ENCODE measurements around the gene HELZ2. TPM values are rescaled to one million over a fixed set of nuclear protein-coding genes. Genes with fewer than 3 reads are reported as not detected.

HELZ2 gene
- total and polyA plus RNA-seq, 2 donors (not counting 1 experiment from before 2014, with no cell fraction given) = 3.3 to 47.6 TPM

- H3K27ac ChIP-seq (ENCODE audit: insufficient read depth, low read length) = no peak overlapping the region
- TF ChIP-seq CTCF (conservative IDR thresholded peaks at IDR 0.05 in 1 of 2, IDR thresholded peaks at IDR 0.05 in 1 of 2; ENCODE audit: low read depth in 1 of 2, low read length in 2 of 2) (no peak), EZH2 (IDR thresholded peaks at IDR 0.05; ENCODE audit: low read length, missing control alignments) (no peak)
- no peak overlapping the region for H2AFZ ChIP-seq (ENCODE audit: low read length)
Observed at GRCh38 chr20:63539441-63540370, 34.3 kb downstream of the HELZ2 start.

DNA sequence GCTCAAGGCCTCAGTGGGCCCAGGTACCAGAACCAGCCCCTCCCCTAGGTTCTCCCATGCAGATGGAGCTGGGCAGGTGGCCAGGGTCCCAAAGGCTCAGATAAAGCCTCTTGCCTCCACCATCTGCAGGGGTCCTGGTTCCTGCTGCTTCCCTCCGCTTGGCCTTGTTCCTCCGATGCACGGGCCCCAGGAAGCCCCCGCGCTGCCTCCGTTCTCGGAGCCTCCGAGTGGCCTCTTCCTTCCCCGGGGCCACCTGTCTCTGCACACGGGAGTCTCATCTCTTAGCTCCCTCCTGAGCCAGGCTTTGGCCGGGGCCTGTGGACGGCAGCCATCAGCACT is 35.0 kb downstream of the HELZ2 start:
- Histone ChIP-seq H3K9me3 (ENCODE audit: control insufficient read depth, insufficient read depth, low read depth, low read length) (no peaks in the 10 kb centered on the region), H3K36me3 (ENCODE audit: control insufficient read depth, insufficient read depth, low read length) (no peaks in the 10 kb centered on the region), H3K4me3 (replicated peaks in 1 of 4; ENCODE audit: control extremely low read depth in 1 of 4, insufficient read depth in 1 of 4, low read depth in 3 of 4, low read length in 4 of 4) (no peak overlapping the region), H3K79me2 (ENCODE audit: control insufficient read depth, insufficient read depth, low read length) (no peaks in the 10 kb centered on the region), H3K4me2 (ENCODE audit: extremely low read depth, insufficient read depth, low read length) (no peak overlapping the region), H4K20me1 (ENCODE audit: control insufficient read depth, extremely low read depth, insufficient read depth, low read length) (no peaks in the 10 kb centered on the region), H2AFZ (ENCODE audit: low read length) (no peak overlapping the region), H3K27ac (ENCODE audit: insufficient read depth, low read length) (no peak overlapping the region), H3K9ac (ENCODE audit: insufficient read depth, low read length) (no peak overlapping the region), H3K4me1 (ENCODE audit: control insufficient read depth, extremely low read depth, insufficient read depth, low read length) (peaks cover 5% of the 10 kb centered on the region), H3K27me3 (ENCODE audit: control insufficient read depth, insufficient read depth, low read length) (no peaks in the 10 kb centered on the region)
- no peak for DNase-seq (ENCODE audit: low read depth in 2 of 2)
- no peak for TF ChIP-seq EZH2 (IDR thresholded peaks at IDR 0.05; ENCODE audit: low read length, missing control alignments)
- TF ChIP-seq CTCF (conservative IDR thresholded peaks at IDR 0.05 in 1 of 2, IDR thresholded peaks at IDR 0.05 in 1 of 2; ENCODE audit: low read depth in 1 of 2, low read length in 2 of 2) = no peak

More at GRCh38 chr20:63539441-63540370, 34.3 kb downstream of the HELZ2 start:
- Histone ChIP-seq H3K9me3 (ENCODE audit: control insufficient read depth, insufficient read depth, low read depth, low read length) (no peaks in the 10 kb centered on the region), H4K20me1 (ENCODE audit: control insufficient read depth, extremely low read depth, insufficient read depth, low read length) (no peaks in the 10 kb centered on the region), H3K4me3 (replicated peaks in 1 of 4; ENCODE audit: control extremely low read depth in 1 of 4, insufficient read depth in 1 of 4, low read depth in 3 of 4, low read length in 4 of 4) (no peak overlapping the region), H3K9ac (ENCODE audit: insufficient read depth, low read length) (no peak overlapping the region), H3K36me3 (ENCODE audit: control insufficient read depth, insufficient read depth, low read length) (no peaks in the 10 kb centered on the region), H3K4me2 (ENCODE audit: extremely low read depth, insufficient read depth, low read length) (no peak overlapping the region), H3K79me2 (ENCODE audit: control insufficient read depth, insufficient read depth, low read length) (no peaks in the 10 kb centered on the region), H3K27me3 (ENCODE audit: control insufficient read depth, insufficient read depth, low read length) (no peaks in the 10 kb centered on the region), H3K4me1 (ENCODE audit: control insufficient read depth, extremely low read depth, insufficient read depth, low read length) (peaks cover 5% of the 10 kb centered on the region)
- no peak for DNase-seq (ENCODE audit: low read depth in 2 of 2)

DNA sequence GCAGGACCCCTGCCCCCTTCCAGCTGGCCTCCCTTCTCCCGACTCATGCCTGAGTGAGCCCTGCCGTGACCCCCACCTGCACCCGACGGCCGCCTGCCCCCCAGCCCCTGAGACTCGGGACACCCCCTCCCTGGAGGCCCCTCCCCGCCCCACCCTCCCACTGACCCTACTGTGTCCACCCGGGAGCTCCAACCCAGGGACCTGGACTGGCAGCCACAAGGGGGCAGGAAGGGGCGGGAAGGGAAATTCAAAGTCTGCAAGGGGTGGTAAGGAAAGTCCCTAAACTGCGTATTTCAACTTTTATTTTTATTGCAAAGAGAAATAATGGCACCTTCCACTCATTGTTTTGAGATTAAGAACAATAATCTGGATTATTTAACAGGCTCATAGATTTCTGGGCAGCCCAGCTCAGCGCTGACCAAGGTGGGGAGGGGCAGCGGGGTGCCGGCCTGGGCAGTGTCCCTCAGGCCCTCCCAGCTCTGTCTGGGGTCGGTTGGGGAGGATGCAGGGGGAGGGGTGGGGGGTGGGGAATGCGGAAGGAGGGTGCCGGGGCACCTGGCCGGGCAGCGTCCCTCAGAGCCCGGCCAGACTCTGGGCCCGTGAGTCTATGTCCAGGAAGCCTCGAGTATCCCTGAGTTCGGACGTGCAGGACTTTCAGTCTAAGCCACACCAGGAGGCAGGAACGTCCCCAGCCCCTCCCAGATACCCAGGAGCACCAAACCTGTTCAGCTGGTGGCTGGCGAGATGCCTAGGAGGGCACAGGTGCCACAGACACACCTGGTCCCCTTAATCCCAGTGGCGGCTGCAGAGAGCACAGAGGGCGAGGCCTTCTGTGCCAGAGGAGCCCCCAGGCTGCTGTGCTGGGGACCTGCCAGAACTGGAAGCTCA is 35.6 kb downstream of the HELZ2 start:
- no peaks in the 10 kb centered on the region for H3K9me3 ChIP-seq (ENCODE audit: control insufficient read depth, insufficient read depth, low read depth, low read length)
- TF ChIP-seq CTCF (conservative IDR thresholded peaks at IDR 0.05 in 1 of 2, IDR thresholded peaks at IDR 0.05 in 1 of 2; ENCODE audit: low read depth in 1 of 2, low read length in 2 of 2) (peak in 1 of 2 donors; percentile 15), EZH2 (IDR thresholded peaks at IDR 0.05; ENCODE audit: low read length, missing control alignments) (no peak)
- peaks cover 5% of the 10 kb centered on the region for H3K4me1 ChIP-seq (ENCODE audit: control insufficient read depth, extremely low read depth, insufficient read depth, low read length)
- no peaks in the 10 kb centered on the region for H3K36me3 ChIP-seq (ENCODE audit: control insufficient read depth, insufficient read depth, low read length)
- H3K9ac ChIP-seq (ENCODE audit: insufficient read depth, low read length) = no peak overlapping the region
- H3K4me3 ChIP-seq (replicated peaks in 1 of 4; ENCODE audit: control extremely low read depth in 1 of 4, insufficient read depth in 1 of 4, low read depth in 3 of 4, low read length in 4 of 4) = peak overlapping the region in 1 of 4 experiments; percentile 28
- H3K4me2 ChIP-seq (ENCODE audit: extremely low read depth, insufficient read depth, low read length) = peak overlapping the region; percentile 8
- peak overlapping the region; percentile 61 for H2AFZ ChIP-seq (ENCODE audit: low read length)
- no peaks in the 10 kb centered on the region for H3K79me2 ChIP-seq (ENCODE audit: control insufficient read depth, insufficient read depth, low read length)
- no peaks in the 10 kb centered on the region for H3K27me3 ChIP-seq (ENCODE audit: control insufficient read depth, insufficient read depth, low read length)
- peak in 1 of 2 donors; percentile 49 for DNase-seq (ENCODE audit: low read depth in 2 of 2)
- no peak overlapping the region for H3K27ac ChIP-seq (ENCODE audit: insufficient read depth, low read length)
- H4K20me1 ChIP-seq (ENCODE audit: control insufficient read depth, extremely low read depth, insufficient read depth, low read length) = no peaks in the 10 kb centered on the region

All from fibroblast of lung (primary cell).